GM12875 (cell line): Measurements from ENCODE around the gene NLGN4X.

Experiments
- H3K4me3 ChIP-seq: one replicate; pipeline ENCODE4 v1.5.1; 2011; ENCODE audit warnings: low read depth, low read length, control low read depth
- CTCF ChIP-seq: IDR thresholded peaks from 2 replicates; pipeline ENCODE4 v1.5.1; 2011; ENCODE audit warnings: low read depth, mild to moderate bottlenecking, control low read depth, inconsistent platforms, low read length, moderate library complexity, borderline replicate concordance; ENCODE audit not compliant: insufficient read depth

NLGN4X gene

GRCh38 chrX:6203462-6204215 is 25.0 kb downstream of the NLGN4X start:
- H3K4me3 ChIP-seq: no peak overlapping the region
- no peak for TF ChIP-seq CTCF

- H3K4me3 ChIP-seq: no peak overlapping the region
- TF ChIP-seq CTCF: no peak
Measured at GRCh38 chrX:6199486-6199885, 29.2 kb downstream of the NLGN4X start.

- TF ChIP-seq CTCF: no peak
- no peak overlapping the region for H3K4me3 ChIP-seq
Measured at GRCh38 chrX:6187256-6187655, 41.4 kb downstream of the NLGN4X start.

GRCh38 chrX:6184900-6185515 is 43.7 kb downstream of the NLGN4X start:
- H3K4me3 ChIP-seq: no peak overlapping the region
- no peak for TF ChIP-seq CTCF

- TF ChIP-seq CTCF: no peak
- no peak overlapping the region for H3K4me3 ChIP-seq
Measured at GRCh38 chrX:6175914-6176313, 52.8 kb downstream of the NLGN4X start.

GRCh38 chrX:6170424-6170823 is 58.2 kb downstream of the NLGN4X start:
- no peak for TF ChIP-seq CTCF
- no peak overlapping the region for H3K4me3 ChIP-seq

GRCh38 chrX:6169407-6169806 is 59.3 kb downstream of the NLGN4X start:
- H3K4me3 ChIP-seq: no peak overlapping the region
- no peak for TF ChIP-seq CTCF
